HG03097 (cell line): Measurements from ENCODE around the gene LPO.

ENCODE experiments used
- ATAC-seq: cut with Tn5 transposase; IDR thresholded peaks from one replicate; pipeline ENCODE4 v1.9.1; 2021; ENCODE audit not compliant: unreplicated experiment, low FRiP score

LPO gene

GRCh38 chr17:58228679-58229078 is 9.7 kb upstream of the LPO start:
- no peak for ATAC-seq

GRCh38 chr17:58229384-58229783 is 9.0 kb upstream of the LPO start:
- ATAC-seq: no peak

- ATAC-seq: no peak
Measured at GRCh38 chr17:58229881-58230280, 8.5 kb upstream of the LPO start.

GRCh38 chr17:58231641-58232040 is 6.7 kb upstream of the LPO start:
- ATAC-seq: no peak

GRCh38 chr17:58232707-58233156 is 5.7 kb upstream of the LPO start:
- peak; percentile 72 for ATAC-seq

GRCh38 chr17:58233543-58233942 is 4.8 kb upstream of the LPO start:
- no peak for ATAC-seq

GRCh38 chr17:58234512-58234911 is 3.9 kb upstream of the LPO start:
- ATAC-seq: no peak

GRCh38 chr17:58235821-58236220 is 2.6 kb upstream of the LPO start:
- no peak for ATAC-seq

GRCh38 chr17:58236394-58236793 is 2.0 kb upstream of the LPO start:
- no peak for ATAC-seq

- no peak for ATAC-seq
Measured at GRCh38 chr17:58239987-58240386, 1.6 kb downstream of the LPO start.

GRCh38 chr17:58242171-58242784 is 3.9 kb downstream of the LPO start:
- no peak for ATAC-seq

GRCh38 chr17:58244963-58245362 is 6.6 kb downstream of the LPO start:
- no peak for ATAC-seq

- no peak for ATAC-seq
Measured at GRCh38 chr17:58245428-58246103, 7.2 kb downstream of the LPO start.

- ATAC-seq: no peak
Measured at GRCh38 chr17:58246104-58246740, 7.8 kb downstream of the LPO start.

- ATAC-seq: no peak
Measured at GRCh38 chr17:58246781-58247180, 8.4 kb downstream of the LPO start.

GRCh38 chr17:58247511-58248363 is 9.4 kb downstream of the LPO start:
- ATAC-seq: no peak

- no peak for ATAC-seq
Measured at GRCh38 chr17:58248955-58249269, 10.5 kb downstream of the LPO start.

- ATAC-seq: no peak
Measured at GRCh38 chr17:58249270-58250133, 11.1 kb downstream of the LPO start.

GRCh38 chr17:58250344-58251011 is 12.1 kb downstream of the LPO start:
- no peak for ATAC-seq

GRCh38 chr17:58252141-58252540 is 13.8 kb downstream of the LPO start:
- ATAC-seq: no peak
